MCF 10A (cell line): ENCODE measurements around the gene COL5A2. TPM values are rescaled to one million over a fixed set of nuclear protein-coding genes. Genes with fewer than 3 reads are reported as not detected.

Source experiments
- BruUV-seq: library from RNA; stranded (reverse); fragments of 400-500 nt; replicated peaks from 2 replicates; lab custom pipeline; 2021; lab: Mats Ljungman, UMichigan
- CTCF ChIA-PET: fragments of 300-600 bp; sonication (Branson Sonifier 250); formaldehyde crosslinking; extraction: SDS; loops from one replicate; lab custom pipeline; 2021; ENCODE audit warnings: antibody characterized with exemption, inconsistent platforms; lab: Yijun Ruan, JAX
- POLR2A ChIA-PET: fragments of 300-600, 350-650 bp; sonication (Branson Sonifier 250); formaldehyde crosslinking; extraction: SDS; loops from one replicate; lab custom pipeline; 2020; ENCODE audit warnings: antibody characterized with exemption, inconsistent platforms; lab: Yijun Ruan, JAX
- DNase-seq: peaks from one replicate; pipeline ENCODE4 v3.0.0-alpha.2; 2018; ENCODE audit not compliant: unreplicated experiment
- H3K27ac Mint-ChIP-seq: one replicate; pipeline ENCODE4 v1.8.0; 2022; ENCODE audit warnings: mild to moderate bottlenecking, low read depth, mixed read lengths; ENCODE audit not compliant: unreplicated experiment
- H3K27me3 Mint-ChIP-seq: one replicate; pipeline ENCODE4 v1.8.0; 2022; ENCODE audit warnings: mixed read lengths; ENCODE audit not compliant: insufficient read depth, unreplicated experiment
- H3K36me3 Mint-ChIP-seq: one replicate; pipeline ENCODE4 v1.8.0; 2022; ENCODE audit warnings: mild to moderate bottlenecking, moderate library complexity, mixed read lengths; ENCODE audit not compliant: insufficient read depth, unreplicated experiment
- H3K4me1 Mint-ChIP-seq: one replicate; pipeline ENCODE4 v1.8.0; 2022; ENCODE audit warnings: mixed read lengths; ENCODE audit not compliant: insufficient read depth, unreplicated experiment
- H3K4me3 Mint-ChIP-seq: one replicate; pipeline ENCODE4 v1.8.0; 2022; ENCODE audit warnings: mild to moderate bottlenecking, moderate library complexity, mixed read lengths; ENCODE audit not compliant: unreplicated experiment
- H3K9me3 Mint-ChIP-seq: one replicate; pipeline ENCODE4 v1.8.0; 2022; ENCODE audit warnings: mixed read lengths; ENCODE audit not compliant: unreplicated experiment
- CTCF ChIP-seq: fragments of 200-600 bp; IDR thresholded peaks from one replicate; pipeline ENCODE4 v1.8.0; 2022; ENCODE audit warnings: antibody characterized with exemption, mild to moderate bottlenecking; ENCODE audit not compliant: unreplicated experiment
- intact Hi-C: fragments of 100-400 bp; cut with micrococcal nuclease; formaldehyde crosslinking; loops from 2 replicates; pipeline ENCODE4 v1.14.1; 2022
- total RNA-seq: library from RNA; stranded (reverse); gene quantifications from 2 replicates; pipeline ENCODE4 v1.2.3, GENCODE V29; 2022

The COL5A2 gene
- total RNA-seq, 1 experiment from 2014 or later, result 7.4 TPM

GRCh38 chr2:189157456-189157855 is 22.1 kb downstream of the COL5A2 start:
- intact Hi-C loops, result no loop called here
- no peaks in the 10 kb centered on the region for H3K9me3 Mint-ChIP-seq
- H3K27me3 Mint-ChIP-seq, result no peaks in the 10 kb centered on the region
- H3K4me3 Mint-ChIP-seq, result no peak overlapping the region
- no peak overlapping the region for H3K27ac Mint-ChIP-seq
- peaks cover 4% of the 10 kb centered on the region for H3K4me1 Mint-ChIP-seq
- POLR2A ChIA-PET, result no interaction called here
- H3K36me3 Mint-ChIP-seq, result no peaks in the 10 kb centered on the region
- CTCF ChIA-PET, result interaction anchor here (1.3 kb wide), 1 partner anchor 14 kb away, joined by 6 read pairs; no protein-coding TSS in a partner anchor
- no peak for DNase-seq
- no TSS peak for BruUV-seq
- TF ChIP-seq CTCF, result no peak

GRCh38 chr2:189155795-189156194 is 23.8 kb downstream of the COL5A2 start:
- Mint-ChIP-seq H3K4me3 (no peak overlapping the region), H3K27me3 (no peaks in the 10 kb centered on the region), H3K4me1 (peaks cover 4% of the 10 kb centered on the region), H3K27ac (no peak overlapping the region), H3K36me3 (no peaks in the 10 kb centered on the region), H3K9me3 (no peaks in the 10 kb centered on the region)
- no peak for TF ChIP-seq CTCF
- CTCF ChIA-PET, result interaction anchor here (0.7 kb wide), 1 partner anchor 636 kb away, joined by 3 read pairs; no protein-coding TSS in a partner anchor
- DNase-seq, result no peak
- BruUV-seq, result no TSS peak
- POLR2A ChIA-PET, result interaction anchor here (0.7 kb wide), 2 partner anchors 9 to 12 kb away, joined by 3 read pairs; no protein-coding TSS in a partner anchor
- intact Hi-C loops, result no loop called here

- H3K27ac Mint-ChIP-seq, result no peak overlapping the region
- H3K36me3 Mint-ChIP-seq, result no peaks in the 10 kb centered on the region
- ChIA-PET CTCF (no interaction called here), POLR2A (interaction anchor here (1.0 kb wide), 1 partner anchor 11 kb away, joined by 4 read pairs; no protein-coding TSS in a partner anchor)
- H3K9me3 Mint-ChIP-seq, result no peaks in the 10 kb centered on the region
- intact Hi-C loops, result no loop called here
- peaks cover 10% of the 10 kb centered on the region for H3K4me1 Mint-ChIP-seq
- H3K4me3 Mint-ChIP-seq, result no peak overlapping the region
- DNase-seq, result no peak
- BruUV-seq, result no TSS peak
- no peak for TF ChIP-seq CTCF
- H3K27me3 Mint-ChIP-seq, result no peaks in the 10 kb centered on the region
These were observed 25.9 kb downstream of the COL5A2 start for GRCh38 chr2:189153619-189154018.

GRCh38 chr2:189152483-189152882 is 27.1 kb downstream of the COL5A2 start:
- Mint-ChIP-seq H3K27me3 (no peaks in the 10 kb centered on the region), H3K36me3 (no peaks in the 10 kb centered on the region), H3K9me3 (no peaks in the 10 kb centered on the region), H3K4me3 (no peak overlapping the region), H3K27ac (no peak overlapping the region), H3K4me1 (peaks cover 10% of the 10 kb centered on the region)
- intact Hi-C loops, result no loop called here
- POLR2A ChIA-PET, result interaction anchor here (0.8 kb wide), 1 partner anchor 12 kb away, joined by 3 read pairs; no protein-coding TSS in a partner anchor
- CTCF ChIA-PET, result interaction anchor here (1.3 kb wide), 1 partner anchor 9 kb away, joined by 4 read pairs; no protein-coding TSS in a partner anchor
- TF ChIP-seq CTCF, result no peak
- DNase-seq, result no peak
- no TSS peak for BruUV-seq
